Measurements from ENCODE around the gene SEC14L2. TPM values are rescaled to one million over a fixed set of nuclear protein-coding genes. Genes with fewer than 3 reads are reported as not detected.

Gene SEC14L2
- total RNA-seq (2014; rRNA removed; shearing (Covaris generic)), result 9.6 and 11.2 TPM in 2 replicates

DNA sequence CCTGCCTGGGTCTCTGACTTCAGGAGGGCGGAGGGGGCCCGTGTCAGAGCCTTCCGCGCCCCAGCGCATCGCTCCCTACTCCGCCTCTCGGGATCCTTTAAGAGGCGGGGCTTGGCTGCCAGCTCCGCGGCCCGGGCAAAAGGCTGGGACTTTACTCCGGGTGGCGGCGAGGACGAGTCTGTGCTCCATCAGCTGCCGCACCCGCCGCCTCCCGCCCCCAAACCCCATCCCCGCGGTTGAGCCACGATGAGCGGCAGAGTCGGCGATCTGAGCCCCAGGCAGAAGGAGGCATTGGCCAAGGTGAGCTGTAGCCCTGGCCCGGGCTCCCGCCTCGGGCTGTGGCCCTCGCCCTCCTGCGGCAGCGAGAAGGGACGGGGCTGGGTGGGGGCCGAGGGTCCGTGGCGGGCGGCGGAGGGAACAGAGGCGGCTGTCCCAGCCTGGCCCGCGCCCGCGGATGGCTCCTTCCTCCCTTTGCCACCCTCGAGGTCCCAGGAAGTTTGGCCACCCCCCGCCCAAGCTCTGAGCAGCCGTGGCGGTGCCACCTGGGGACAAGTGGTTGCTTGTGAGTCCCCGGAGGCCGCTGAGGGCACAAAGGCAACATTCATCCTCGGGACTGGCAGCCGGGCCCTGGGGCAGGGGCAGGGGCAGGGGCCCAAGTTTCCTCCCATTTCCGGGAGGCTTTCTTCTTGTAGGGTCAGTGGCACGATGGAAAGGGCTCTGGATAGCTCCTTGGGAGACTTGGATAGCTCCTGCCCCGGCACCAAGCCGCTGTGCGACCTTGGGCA lies at the start of gene SEC14L2:
SEC14L2 (plus strand) TSS at position 148 of the 785 bp plus-strand sequence; CDS start at position 247, 99 bp downstream.

GRCh38 chr22:30356449-30357235 lies 40.2 kb upstream of the SEC14L2 start, which contains the start of the genes CCDC157 and SF3A1:
TSS of gene CCDC157 (plus strand) at chr22:30357007. CDS start at chr22:30366001, 8,994 bp downstream.
TSS of gene SF3A1 (minus strand) at chr22:30356894. CDS start at chr22:30356792, 102 bp downstream.

GRCh38 chr22:30386960-30387827 lies 9.6 kb upstream of the SEC14L2 start, which contains the start of gene RNF215:
TSS of gene RNF215 (minus strand) at chr22:30387411. CDS start at chr22:30387313, 98 bp downstream.

DNA sequence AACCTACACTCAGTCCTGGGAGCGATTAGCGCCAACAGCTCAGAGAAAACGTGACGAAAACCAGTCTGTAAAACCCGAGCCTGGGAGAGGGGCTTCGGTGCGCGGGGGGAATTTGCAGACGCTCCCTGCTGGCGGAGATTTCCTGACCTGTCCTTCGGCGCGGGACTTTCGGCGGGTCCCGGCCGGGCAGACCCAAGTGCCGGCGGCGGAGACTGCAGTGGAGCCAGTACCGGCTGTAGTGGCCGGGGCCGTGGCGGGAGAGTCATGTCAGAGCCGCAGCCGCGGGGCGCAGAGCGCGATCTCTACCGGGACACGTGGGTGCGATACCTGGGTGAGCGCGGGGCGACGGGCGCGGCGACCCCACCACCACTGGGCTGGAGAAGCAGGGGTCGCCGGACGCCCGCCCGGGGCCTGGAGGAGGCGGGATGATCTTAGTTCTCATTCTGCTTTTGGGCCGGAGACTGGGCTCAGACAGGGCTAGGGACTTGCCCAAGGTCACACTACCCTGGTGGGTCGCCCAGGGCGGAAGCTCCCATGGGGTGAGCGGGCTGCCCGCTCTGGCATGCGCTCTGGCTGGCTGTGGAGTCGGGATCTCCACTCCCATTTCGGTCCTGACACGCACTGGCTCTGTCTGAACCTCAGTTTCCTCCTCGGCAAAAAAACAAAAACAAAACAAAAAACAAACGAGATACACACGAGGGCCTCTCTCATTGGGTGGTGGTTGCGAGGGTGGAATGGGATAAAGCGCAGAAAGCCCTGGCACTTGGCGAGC lies 29.0 kb downstream of the SEC14L2 start, which contains the start of gene MTFP1:
MTFP1 (plus strand) TSS at position 153 of the 772 bp plus-strand sequence; CDS start at position 265, 112 bp downstream.

DNA sequence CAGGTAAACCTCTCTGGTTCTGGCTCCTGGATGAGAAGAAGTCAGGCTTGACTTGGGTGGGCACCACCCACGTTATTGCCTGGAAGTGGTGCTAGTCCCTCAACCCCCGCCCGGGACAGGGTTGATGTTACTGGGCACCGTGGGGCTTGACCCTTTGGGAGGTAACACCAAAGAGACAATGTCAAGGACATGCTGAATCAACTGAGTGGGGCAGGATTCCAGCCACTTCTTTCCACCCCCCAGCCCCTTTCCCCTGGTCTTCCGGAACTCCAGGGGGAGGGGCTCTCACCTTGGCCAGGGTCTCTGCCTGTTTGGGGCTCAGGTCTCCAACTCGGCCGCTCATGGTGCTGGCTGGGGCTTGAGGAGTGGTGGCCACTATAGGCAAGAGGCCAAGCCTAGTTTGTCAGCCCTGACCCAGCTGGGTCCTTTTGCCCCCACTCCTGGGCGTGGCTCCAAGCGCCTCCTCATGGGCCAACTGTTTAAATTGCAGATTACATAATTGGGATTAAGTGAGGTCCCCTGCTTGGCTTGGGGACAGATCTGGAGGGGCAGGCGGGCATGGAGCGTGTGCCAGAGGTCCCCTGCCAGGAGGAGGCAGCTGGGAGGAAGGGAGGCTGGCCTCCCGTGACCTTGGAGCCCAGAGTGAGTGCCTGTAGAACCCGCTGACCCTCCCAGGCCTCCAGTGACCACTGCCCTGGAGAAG lies 74.9 kb downstream of the SEC14L2 start, which contains the start of gene SEC14L3:
SEC14L3 (minus strand) TSS at position 402 of the 703 bp plus-strand sequence; CDS start at position 343, 59 bp downstream.

Small RNA genes lying within 50 kb of the gene (small RNA-seq; reads per million reads assigned to genes)
- gene AC004832.3 (not detected), gene RNU6-564P (not detected)

Other genes starting within 250 kb of the SEC14L2 start
- gene LIF, start 150.3 kb upstream of the SEC14L2 start, total RNA-seq (2014; rRNA removed; shearing (Covaris generic)), result 40.2 and 43.6 TPM in 2 replicates
- 0.13 TPM in 1 of 2 replicates, not detected in the other for gene OSM, start 130.2 kb upstream of the SEC14L2 start, total RNA-seq (2014; rRNA removed; shearing (Covaris generic))
- gene CASTOR1, start 107.5 kb upstream of the SEC14L2 start, total RNA-seq (2014; rRNA removed; shearing (Covaris generic)), result 1.2 and 2.6 TPM in 2 replicates
- gene TBC1D10A, start 70.1 kb upstream of the SEC14L2 start, total RNA-seq (2014; rRNA removed; shearing (Covaris generic)), result 9.5 and 11.5 TPM in 2 replicates
- gene SF3A1, start 40.1 kb upstream of the SEC14L2 start, total RNA-seq (2014; rRNA removed; shearing (Covaris generic)), result 63.5 and 78.7 TPM in 2 replicates
- 1.8 and 4.1 TPM in 2 replicates for gene CCDC157, start 40.0 kb upstream of the SEC14L2 start, total RNA-seq (2014; rRNA removed; shearing (Covaris generic))
- gene RNF215, start 9.6 kb upstream of the SEC14L2 start, total RNA-seq (2014; rRNA removed; shearing (Covaris generic)), result 14.9 and 18.2 TPM in 2 replicates
- 29.2 and 37.1 TPM in 2 replicates for gene MTFP1, start 28.8 kb downstream of the SEC14L2 start, total RNA-seq (2014; rRNA removed; shearing (Covaris generic))
- not detected in 2 replicates for gene SEC14L3, start 75.0 kb downstream of the SEC14L2 start, total RNA-seq (2014; rRNA removed; shearing (Covaris generic))
- gene SEC14L4, start 108.7 kb downstream of the SEC14L2 start, total RNA-seq (2014; rRNA removed; shearing (Covaris generic)), result 1.9 and 2.1 TPM in 2 replicates
- not detected in 2 replicates for gene SEC14L6, start 149.7 kb downstream of the SEC14L2 start, total RNA-seq (2014; rRNA removed; shearing (Covaris generic))
- not detected in 2 replicates for gene GAL3ST1, start 177.6 kb downstream of the SEC14L2 start, total RNA-seq (2014; rRNA removed; shearing (Covaris generic))
- 137 and 144 TPM in 2 replicates for gene PES1, start 194.9 kb downstream of the SEC14L2 start, total RNA-seq (2014; rRNA removed; shearing (Covaris generic))
- 2.6 and 3.1 TPM in 2 replicates for gene TCN2, start 210.2 kb downstream of the SEC14L2 start, total RNA-seq (2014; rRNA removed; shearing (Covaris generic))
- gene SLC35E4, start 238.8 kb downstream of the SEC14L2 start, total RNA-seq (2014; rRNA removed; shearing (Covaris generic)), result 7.3 and 9.0 TPM in 2 replicates